ENCODE data around the gene FPGS.

DNA sequence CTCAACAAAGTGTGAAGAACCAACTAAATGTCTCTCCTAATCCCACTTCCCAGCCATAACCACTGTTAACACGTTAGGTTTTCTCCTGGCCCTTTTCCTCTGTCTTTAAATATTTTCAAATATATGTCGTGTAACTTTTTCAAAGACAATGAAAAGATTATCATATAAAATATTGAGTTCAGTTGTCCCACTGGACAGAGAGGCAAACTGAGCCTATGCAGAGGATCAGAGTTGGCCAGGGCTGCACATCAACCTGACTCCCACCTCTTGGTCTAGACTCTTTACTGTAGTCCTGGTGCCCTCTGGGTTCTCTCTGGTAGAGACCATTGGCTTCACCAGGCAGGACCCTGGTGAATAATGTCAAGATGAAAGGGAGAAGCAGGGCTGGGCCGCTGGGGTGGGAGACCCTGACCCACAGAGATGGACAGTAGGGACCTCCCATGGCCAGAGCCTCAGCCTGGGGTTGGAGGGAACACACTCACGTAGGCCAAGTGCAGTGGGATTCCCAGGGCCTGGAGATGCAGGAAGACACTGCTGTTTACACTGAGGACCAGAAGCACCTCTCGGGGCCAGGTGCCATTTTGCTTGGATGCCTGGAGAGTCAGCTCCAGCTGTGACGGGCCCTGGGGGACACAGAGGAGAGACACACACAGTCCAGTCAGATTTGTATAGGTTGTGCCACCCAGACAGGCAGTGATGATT, 26.7 kb downstream of the FPGS start:
- no peak for TF ChIP-seq CTCF (IDR thresholded peaks at IDR 0.05)
- no peak for TF ChIP-seq POLR2A (IDR thresholded peaks at IDR 0.05)

All from body of pancreas (tissue), 4 donors.